HG03045 (cell line): ENCODE measurements around the gene FBP2.

ENCODE experiments used
- ATAC-seq: cut with Tn5 transposase; IDR thresholded peaks from one replicate; pipeline ENCODE4 v1.9.1; 2021; ENCODE audit warnings: mild to moderate bottlenecking, moderate library complexity; ENCODE audit not compliant: unreplicated experiment

The FBP2 gene

GRCh38 chr9:94593459-94594345, at the start of gene FBP2:
FBP2 (minus strand) TSS chr9:94593824; CDS start chr9:94593726, 98 bp downstream.
- ATAC-seq: no peak

- ATAC-seq: no peak
These were observed 49.6 kb upstream of the FBP2 start for GRCh38 chr9:94643176-94643575.

DNA sequence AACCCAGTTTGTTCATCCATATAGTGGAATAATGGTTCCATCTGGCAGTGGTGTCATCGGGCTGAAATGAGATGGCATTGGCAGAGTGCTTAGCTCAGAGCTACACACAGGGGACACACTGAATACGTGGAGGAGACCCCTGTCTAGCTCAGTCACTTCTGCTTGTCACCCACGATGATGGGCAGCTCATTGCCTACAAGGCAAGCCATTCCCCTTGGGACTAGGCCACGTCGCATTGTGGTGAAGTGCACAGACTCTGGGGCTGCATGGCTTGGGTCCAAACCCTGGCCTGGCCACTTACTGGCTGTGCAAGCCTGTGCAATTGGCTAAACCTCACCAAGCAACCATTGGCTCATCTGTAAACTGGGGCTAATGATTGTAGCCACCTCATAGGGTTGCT, 48.9 kb upstream of the FBP2 start:
- ATAC-seq: no peak

- no peak for ATAC-seq
These were observed 46.4 kb upstream of the FBP2 start for GRCh38 chr9:94639999-94640376.

GRCh38 chr9:94639061-94639998, 45.7 kb upstream of the FBP2 start, which contains the start of gene FBP1:
FBP1 (minus strand) TSS chr9:94639518; CDS start chr9:94639310, 208 bp downstream.
- no peak for ATAC-seq

DNA sequence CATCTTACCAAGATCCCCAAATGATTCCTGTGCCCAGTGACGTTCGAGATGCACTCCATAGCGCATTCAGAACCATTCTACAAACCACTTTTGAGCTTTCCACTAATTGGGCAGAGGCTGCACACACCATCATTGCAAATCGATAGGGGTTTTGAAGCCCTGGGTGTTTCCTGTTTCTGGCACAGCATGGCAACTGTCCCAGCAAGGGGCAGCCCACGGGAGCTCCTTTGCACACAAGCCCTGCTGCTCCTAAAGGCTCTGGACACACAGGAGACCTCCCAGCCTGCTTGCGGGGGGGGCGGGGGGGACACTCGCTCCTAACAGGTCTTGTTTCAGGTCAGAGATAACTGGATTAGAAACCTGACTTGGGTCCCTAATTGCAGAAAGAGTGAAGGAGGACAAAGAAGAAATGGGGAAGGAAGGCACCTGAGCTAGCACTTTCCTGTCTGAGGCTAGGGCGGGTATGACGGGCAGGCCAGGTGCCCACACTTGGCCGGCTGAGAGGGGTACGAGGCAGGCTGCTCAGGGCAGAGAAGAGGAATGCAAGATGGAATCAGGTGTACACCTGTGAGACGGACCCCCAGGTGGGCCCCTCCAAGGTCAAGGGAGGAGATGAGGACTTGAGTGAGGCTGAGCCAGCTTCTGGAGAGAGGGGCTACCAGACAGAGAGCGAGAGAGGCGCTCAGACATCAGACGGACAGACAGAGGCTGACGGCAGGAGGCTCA, 44.9 kb upstream of the FBP2 start:
- ATAC-seq: no peak

GRCh38 chr9:94632737-94633136, 39.1 kb upstream of the FBP2 start:
- ATAC-seq: no peak

DNA sequence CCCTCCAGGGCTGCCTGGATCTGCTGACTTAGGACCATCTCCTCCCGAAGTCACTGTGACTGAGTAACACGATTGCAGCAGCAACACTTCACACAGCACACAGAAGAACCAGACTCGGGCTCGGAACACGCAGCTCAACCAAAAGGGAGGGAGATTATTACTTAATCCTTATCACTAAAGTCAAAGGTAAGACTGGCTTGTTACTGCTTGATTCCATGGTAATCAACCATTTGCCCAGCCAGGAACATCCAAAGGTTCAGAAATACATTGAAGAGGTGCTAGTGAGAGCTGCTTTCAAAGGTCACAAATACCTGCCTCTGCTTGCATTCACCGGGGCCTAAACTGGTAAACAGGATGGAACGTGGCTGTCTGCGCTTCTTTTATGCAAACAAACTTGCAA, 38.0 kb upstream of the FBP2 start:
- no peak for ATAC-seq

- ATAC-seq: no peak
These were observed 37.2 kb upstream of the FBP2 start for GRCh38 chr9:94630833-94631232.

DNA sequence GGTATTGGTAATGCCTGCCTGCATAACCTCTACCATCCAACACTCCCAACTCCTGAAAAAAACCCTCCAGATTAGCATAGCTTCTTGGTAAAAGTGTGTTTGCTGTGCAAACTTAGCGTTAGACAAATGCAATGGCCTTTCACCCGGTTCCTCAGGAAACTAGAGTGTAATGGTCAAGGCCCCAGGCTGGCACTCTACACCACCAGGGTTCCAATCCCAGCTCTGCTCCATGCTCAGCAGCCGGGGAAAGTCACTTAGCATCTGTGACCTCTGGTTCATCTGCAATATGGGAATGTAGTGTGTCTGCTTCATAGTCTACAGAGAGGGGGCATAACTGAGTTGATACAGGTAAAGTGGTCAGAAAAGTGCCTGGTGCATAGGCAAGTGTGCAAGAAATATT, 36.7 kb upstream of the FBP2 start:
- ATAC-seq: no peak

- ATAC-seq: no peak
These were observed 33.7 kb upstream of the FBP2 start for GRCh38 chr9:94627287-94627686.

DNA sequence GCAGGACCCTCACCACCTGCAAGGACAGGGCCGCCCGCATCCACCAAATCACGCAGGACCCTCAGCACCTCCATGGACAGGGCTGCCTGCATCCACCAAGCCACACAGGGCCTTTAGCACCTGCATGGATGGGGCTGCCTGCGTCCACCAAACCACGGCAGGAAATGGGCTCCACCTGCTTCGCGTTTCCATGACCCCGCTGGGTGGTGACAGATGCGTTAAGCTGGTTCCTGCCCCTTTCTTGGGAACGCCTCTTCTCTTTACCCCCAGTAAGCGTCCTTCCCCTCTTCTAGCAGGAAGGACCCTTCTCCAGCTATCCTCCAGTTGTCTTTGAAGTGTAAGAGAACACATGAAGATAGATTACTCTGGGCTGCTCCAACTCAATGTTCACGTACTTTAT, 32.2 kb upstream of the FBP2 start:
- no peak for ATAC-seq

GRCh38 chr9:94624629-94625028, 31.0 kb upstream of the FBP2 start:
- ATAC-seq: no peak

DNA sequence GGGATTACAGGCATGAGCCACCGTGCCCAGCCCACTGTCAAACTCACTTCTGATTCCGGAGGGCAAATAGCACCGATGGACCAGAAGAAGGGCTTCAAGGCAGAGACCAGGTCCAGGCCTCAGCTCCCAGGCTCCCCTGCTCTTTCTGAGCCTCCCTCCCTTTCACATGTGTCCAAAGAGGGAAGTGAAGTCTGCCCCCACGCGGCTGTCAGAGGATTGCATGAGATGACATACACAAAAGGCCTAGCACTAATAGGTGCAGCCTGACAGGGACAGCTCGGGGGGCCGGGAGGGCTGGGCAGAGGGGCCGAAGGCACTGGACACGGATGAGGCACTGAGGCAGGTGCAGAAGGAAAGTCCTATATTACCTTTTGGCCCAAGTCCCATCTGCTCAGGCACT, 29.6 kb upstream of the FBP2 start:
- ATAC-seq: no peak

DNA sequence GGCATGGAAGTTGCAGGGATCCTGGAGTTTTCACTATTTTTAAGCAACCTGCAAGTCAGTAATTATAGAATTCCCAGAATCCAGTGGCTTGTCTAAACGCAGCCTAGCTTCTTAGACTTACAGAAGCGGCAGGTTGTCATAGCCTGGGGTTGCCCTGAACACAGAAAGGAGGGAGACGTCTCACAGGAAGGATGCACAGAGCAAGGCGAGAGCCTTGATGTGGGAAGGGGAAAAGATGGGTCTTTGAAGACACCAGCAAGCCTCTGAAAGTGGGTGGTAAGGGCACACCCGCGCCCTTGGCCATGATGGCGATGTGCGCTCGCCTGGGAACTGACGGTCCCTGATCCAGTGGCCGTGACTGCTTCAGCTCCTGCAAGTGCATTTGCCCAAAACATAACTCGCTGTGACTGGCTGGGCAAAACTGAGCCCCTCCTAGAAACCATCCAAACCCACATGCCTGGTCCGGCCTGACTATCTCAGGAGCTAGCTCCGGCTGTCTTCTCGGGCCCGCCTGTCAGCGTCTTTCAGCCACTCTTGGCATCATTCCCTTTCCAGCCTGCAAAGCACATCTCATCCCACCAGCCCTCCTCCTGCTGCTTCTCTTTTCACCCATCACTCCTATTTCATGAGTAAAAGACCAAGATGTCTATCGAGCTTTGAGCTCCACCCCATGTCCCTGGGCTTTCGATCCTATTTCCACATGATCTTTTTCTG, 28.6 kb upstream of the FBP2 start:
- ATAC-seq: no peak

DNA sequence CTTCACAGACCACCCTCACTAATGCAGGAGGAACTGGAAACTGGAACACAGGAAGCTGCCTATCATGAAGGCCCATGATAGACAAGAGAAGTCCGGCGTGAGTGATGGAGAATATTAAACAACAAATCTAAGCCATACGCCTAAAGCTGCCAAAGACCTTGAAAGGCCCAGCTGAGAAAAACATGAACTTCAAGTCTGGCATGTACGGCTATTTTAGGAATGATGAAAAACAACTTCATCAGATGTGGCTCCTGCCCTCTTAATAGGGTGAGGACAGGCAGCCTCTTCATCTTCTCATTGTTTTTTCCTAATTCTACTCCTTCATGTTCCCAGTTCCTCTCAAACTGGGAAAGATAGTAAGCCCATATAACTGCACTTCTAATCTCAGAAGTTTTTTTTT, 25.4 kb upstream of the FBP2 start:
- no peak for ATAC-seq

DNA sequence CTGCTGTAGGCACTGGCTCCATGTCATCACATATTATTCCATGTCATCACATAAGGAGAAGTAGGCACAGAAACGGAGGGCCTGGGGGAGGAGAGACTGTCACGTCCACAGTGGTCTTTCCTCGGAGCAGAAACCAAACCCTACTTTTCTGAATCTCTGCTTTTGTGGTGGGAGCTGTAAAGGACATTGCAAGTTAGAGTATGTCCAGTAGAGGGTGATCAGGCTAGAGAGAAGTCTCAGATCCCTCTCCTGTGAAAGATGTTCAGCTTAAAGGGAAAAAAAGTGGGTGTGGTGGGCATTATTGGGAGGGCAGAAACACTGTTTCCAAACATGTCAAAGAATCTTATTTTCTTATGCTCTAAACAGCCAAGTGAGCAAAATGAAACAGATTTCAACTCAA, 19.4 kb upstream of the FBP2 start:
- no peak for ATAC-seq

GRCh38 chr9:94612071-94612470, 18.4 kb upstream of the FBP2 start:
- no peak for ATAC-seq

GRCh38 chr9:94611638-94612068, 18.0 kb upstream of the FBP2 start:
- no peak for ATAC-seq

GRCh38 chr9:94610181-94610606, 16.6 kb upstream of the FBP2 start:
- no peak for ATAC-seq

GRCh38 chr9:94607423-94607691, 13.7 kb upstream of the FBP2 start:
- ATAC-seq: no peak
